ENCODE measurements around the gene AGR3. TPM values are rescaled to one million over a fixed set of nuclear protein-coding genes. Genes with fewer than 3 reads are reported as not detected.

Gene AGR3
- total and polyA plus RNA-seq, 8 donors = 7.3 to 132 (median 28.9) TPM

DNA sequence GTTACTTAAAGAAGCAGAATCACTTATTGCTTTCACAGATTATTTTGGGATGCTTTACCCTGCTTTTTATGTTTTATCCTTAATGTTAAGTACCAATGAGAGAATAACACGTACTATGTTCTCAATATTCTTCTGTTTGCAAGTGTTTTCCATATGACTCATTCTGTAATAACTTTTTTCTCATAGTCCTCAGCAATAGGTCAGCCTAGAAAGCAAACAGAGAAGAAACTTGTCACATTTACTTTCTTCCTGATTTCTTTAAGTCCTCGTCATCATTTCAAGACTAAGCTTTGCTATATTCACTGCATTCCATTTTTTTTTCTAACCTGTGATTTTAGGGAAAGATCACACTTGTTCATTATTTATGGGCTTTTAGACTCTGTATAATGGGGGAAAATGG, 70.2 kb downstream of the AGR3 start:
- TF ChIP-seq, protein P1, sequence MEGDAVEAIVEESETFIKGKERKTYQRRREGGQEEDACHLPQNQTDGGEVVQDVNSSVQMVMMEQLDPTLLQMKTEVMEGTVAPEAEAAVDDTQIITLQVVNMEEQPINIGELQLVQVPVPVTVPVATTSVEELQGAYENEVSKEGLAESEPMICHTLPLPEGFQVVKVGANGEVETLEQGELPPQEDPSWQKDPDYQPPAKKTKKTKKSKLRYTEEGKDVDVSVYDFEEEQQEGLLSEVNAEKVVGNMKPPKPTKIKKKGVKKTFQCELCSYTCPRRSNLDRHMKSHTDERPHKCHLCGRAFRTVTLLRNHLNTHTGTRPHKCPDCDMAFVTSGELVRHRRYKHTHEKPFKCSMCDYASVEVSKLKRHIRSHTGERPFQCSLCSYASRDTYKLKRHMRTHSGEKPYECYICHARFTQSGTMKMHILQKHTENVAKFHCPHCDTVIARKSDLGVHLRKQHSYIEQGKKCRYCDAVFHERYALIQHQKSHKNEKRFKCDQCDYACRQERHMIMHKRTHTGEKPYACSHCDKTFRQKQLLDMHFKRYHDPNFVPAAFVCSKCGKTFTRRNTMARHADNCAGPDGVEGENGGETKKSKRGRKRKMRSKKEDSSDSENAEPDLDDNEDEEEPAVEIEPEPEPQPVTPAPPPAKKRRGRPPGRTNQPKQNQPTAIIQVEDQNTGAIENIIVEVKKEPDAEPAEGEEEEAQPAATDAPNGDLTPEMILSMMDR (IDR thresholded peaks at IDR 0.05) = no peak
- ATAC-seq (peak; percentile 72), DNase-seq (no peak)
- Histone ChIP-seq H3K36me3 (no peaks in the 10 kb centered on the region), H3K27me3 (no peaks in the 10 kb centered on the region), H3K4me3 (no peak overlapping the region), H3K9me3 (no peaks in the 10 kb centered on the region), H3K4me1 (peaks cover 0 to 18% of the 10 kb centered on the region in 2 donors), H3K27ac (no peak overlapping the region)
- intact Hi-C loops (cut with DNase I) = no loop called here

DNA sequence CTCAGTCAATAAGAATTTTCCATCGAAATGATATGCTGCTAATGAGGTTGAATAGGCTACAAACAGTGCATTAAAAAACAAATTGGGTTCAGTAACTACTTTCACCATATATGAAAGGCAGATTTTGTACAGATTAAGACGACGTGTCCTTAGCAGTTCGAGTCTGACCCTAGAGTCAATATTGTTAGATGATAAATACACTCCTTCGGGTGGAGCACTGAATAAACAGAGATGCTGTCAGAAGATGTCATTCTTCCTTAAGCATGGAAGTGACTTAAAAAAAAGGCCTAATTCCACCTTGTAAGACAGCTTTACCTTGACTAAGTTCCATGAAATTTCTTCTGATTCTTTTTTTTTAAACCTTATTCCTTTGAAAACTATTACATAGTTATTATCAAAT, 71.2 kb downstream of the AGR3 start:
- peaks cover 0 to 12% of the 10 kb centered on the region in 2 donors for H3K4me1 ChIP-seq
- H3K27ac ChIP-seq = no peak overlapping the region
- no peaks in the 10 kb centered on the region for H3K27me3 ChIP-seq
- no peak overlapping the region for H3K4me3 ChIP-seq
- H3K36me3 ChIP-seq = no peaks in the 10 kb centered on the region
- ATAC-seq = peak; percentile 13
- intact Hi-C loops (cut with DNase I) = no loop called here
- no peak for DNase-seq
- no peaks in the 10 kb centered on the region for H3K9me3 ChIP-seq
- TF ChIP-seq, protein P1 (IDR thresholded peaks at IDR 0.05) = no peak

- H3K36me3 ChIP-seq = no peaks in the 10 kb centered on the region
- ATAC-seq (peak; percentile 9), DNase-seq (no peak)
- H3K4me3 ChIP-seq = no peak overlapping the region
- no peaks in the 10 kb centered on the region for H3K27me3 ChIP-seq
- no peak overlapping the region for H3K27ac ChIP-seq
- TF ChIP-seq, protein P1 (IDR thresholded peaks at IDR 0.05) = no peak
- intact Hi-C loops (cut with DNase I) = no loop called here
- H3K4me1 ChIP-seq = peaks cover 0 to 12% of the 10 kb centered on the region in 2 donors
- no peaks in the 10 kb centered on the region for H3K9me3 ChIP-seq
These were observed 71.7 kb downstream of the AGR3 start for GRCh38 chr7:16810112-16810511.

Other genes with a start within 250 kb of the AGR3 start
- 10 to 100 TPM; 11.8 to 12.2 TPM for gene ANKMY2, start 236.2 kb downstream of the AGR3 start, total RNA-seq
- gene ANKMY2, start 236.2 kb downstream of the AGR3 start, polyA plus RNA-seq (ENCODE audit: insufficient read length in 6 of 6) = 10 to 100 TPM; 31.8 to 40.7 (median 36.4) TPM
- gene BZW2, start 235.8 kb downstream of the AGR3 start, total RNA-seq = 10 to 100 TPM; 39.7 to 50.8 TPM
- 10 to 100 TPM; 71.6 to 88.9 (median 81.2) TPM for gene BZW2, start 235.8 kb downstream of the AGR3 start, polyA plus RNA-seq (ENCODE audit: insufficient read length in 6 of 6)
- 100 to 1,000 TPM; 121 to 266 TPM for gene TSPAN13, start 128.2 kb downstream of the AGR3 start, total RNA-seq
- gene TSPAN13, start 128.2 kb downstream of the AGR3 start, polyA plus RNA-seq (ENCODE audit: insufficient read length in 6 of 6) = 100 to 1,000 TPM; 112 to 151 (median 136) TPM
- gene AGR2, start 77.0 kb downstream of the AGR3 start, total RNA-seq = 100 to 1,000 TPM; 182 to 376 TPM
- gene AGR2, start 77.0 kb downstream of the AGR3 start, polyA plus RNA-seq (ENCODE audit: insufficient read length in 6 of 6) = 100 to 1,000 TPM in 3 of 6 donors, 10 to 100 TPM in 3; 63.2 to 107 (median 100) TPM